Astrocyte (in vitro differentiated cells and primary cell): ENCODE measurements around the gene UBA52. TPM values are rescaled to one million over a fixed set of nuclear protein-coding genes. Genes with fewer than 3 reads are reported as not detected.

Experiments used
- DNase-seq: peaks from one replicate; pipeline ENCODE4 v3.0.0-alpha.2; 2010; ENCODE audit warnings: low read depth
- FAIRE-seq: peaks from 2 replicates; lab custom pipeline; 2011; peaks lifted over from hg19 to GRCh38; lab: Jason Lieb, UNC
- H2AFZ ChIP-seq: 2 replicates; pipeline ENCODE4 v1.6.0; 2012; ENCODE audit warnings: low read depth, low read length, inconsistent platforms
- H3K27ac ChIP-seq: 2 replicates; pipeline ENCODE4 v1.5.1; 2011; ENCODE audit warnings: low read depth, low read length, inconsistent platforms
- H3K27me3 ChIP-seq: 2 replicates; pipeline ENCODE4 v1.6.0; 2011; ENCODE audit warnings: low read length, inconsistent platforms; ENCODE audit not compliant: insufficient read depth
- H3K36me3 ChIP-seq: 2 replicates; pipeline ENCODE4 v1.5.1; 2011; ENCODE audit warnings: low read length, inconsistent platforms; ENCODE audit not compliant: insufficient read depth
- H3K4me1 ChIP-seq: 2 replicates; pipeline ENCODE4 v1.5.1; 2011; ENCODE audit warnings: low read length, inconsistent platforms; ENCODE audit not compliant: insufficient read depth
- H3K4me2 ChIP-seq: 2 replicates; pipeline ENCODE4 v1.6.0; 2012; ENCODE audit warnings: low read length, inconsistent platforms
- H3K4me3 ChIP-seq: 2 replicates; pipeline ENCODE4 v1.5.1; 2011; ENCODE audit warnings: low read depth, mild to moderate bottlenecking, low read length, inconsistent platforms; ENCODE audit not compliant: insufficient read depth
- H3K79me2 ChIP-seq: 2 replicates; pipeline ENCODE4 v1.6.0; 2012; ENCODE audit warnings: mild to moderate bottlenecking, low read length, inconsistent platforms; ENCODE audit not compliant: insufficient read depth
- H3K9ac ChIP-seq: 2 replicates; pipeline ENCODE4 v1.6.0; 2012; ENCODE audit warnings: mild to moderate bottlenecking, low read length, inconsistent platforms
- H3K9me3 ChIP-seq: 2 replicates; pipeline ENCODE4 v1.5.1; 2012; ENCODE audit warnings: low read depth, mild to moderate bottlenecking, low read length, inconsistent platforms; ENCODE audit not compliant: insufficient read depth
- H4K20me1 ChIP-seq: 2 replicates; pipeline ENCODE4 v1.6.0; 2012; ENCODE audit warnings: low read length, inconsistent platforms; ENCODE audit not compliant: insufficient read depth
- H3K27ac Mint-ChIP-seq: one replicate; pipeline ENCODE4 v1.8.0; 2021; ENCODE audit warnings: mild to moderate bottlenecking, mixed read lengths; ENCODE audit not compliant: unreplicated experiment
- H3K27me3 Mint-ChIP-seq: one replicate; pipeline ENCODE4 v1.8.0; 2021; ENCODE audit warnings: low read depth, mixed read lengths; ENCODE audit not compliant: unreplicated experiment
- H3K36me3 Mint-ChIP-seq: one replicate; pipeline ENCODE4 v1.8.0; 2021; ENCODE audit warnings: low read depth, mixed read lengths; ENCODE audit not compliant: unreplicated experiment
- H3K4me1 Mint-ChIP-seq: one replicate; pipeline ENCODE4 v1.8.0; 2021; ENCODE audit warnings: low read depth, mixed read lengths; ENCODE audit not compliant: unreplicated experiment
- H3K4me3 Mint-ChIP-seq: one replicate; pipeline ENCODE4 v1.8.0; 2021; ENCODE audit warnings: mild to moderate bottlenecking, moderate library complexity, mixed read lengths; ENCODE audit not compliant: unreplicated experiment
- H3K9me3 Mint-ChIP-seq: one replicate; pipeline ENCODE4 v1.8.0; 2021; ENCODE audit warnings: mild to moderate bottlenecking, mixed read lengths; ENCODE audit not compliant: unreplicated experiment
- CTCF ChIP-seq: IDR thresholded peaks from 2 replicates; pipeline ENCODE4 v1.5.1; 2011; ENCODE audit warnings: low read depth, mild to moderate bottlenecking, inconsistent platforms, low read length, moderate library complexity; ENCODE audit not compliant: insufficient read depth
- EZH2 ChIP-seq: IDR thresholded peaks from 2 replicates; pipeline ENCODE4 v1.6.1; 2012; ENCODE audit warnings: mild to moderate bottlenecking, low read length, inconsistent platforms; ENCODE audit not compliant: insufficient read depth
- total RNA-seq: library from RNA; stranded (reverse); gene quantifications from 2 replicates; pipeline ENCODE4 v1.2.1, GENCODE V29; 2021

Gene UBA52
- total RNA-seq, 1 donor from 2014 or later = 1,287 TPM

- H3K27me3 Mint-ChIP-seq = peaks cover 61% of the 10 kb centered on the region
- no peak for DNase-seq
- no peak overlapping the region for H3K27ac Mint-ChIP-seq
Measured at GRCh38 chr19:18613589-18614234, 42.1 kb downstream of the UBA52 start.

GRCh38 chr19:18616023-18616422 lies 44.4 kb downstream of the UBA52 start:
- H3K27me3 Mint-ChIP-seq = peaks cover 50% of the 10 kb centered on the region

More at GRCh38 chr19:18613589-18614234, 42.1 kb downstream of the UBA52 start:
- Histone ChIP-seq H3K79me2 (no peaks in the 10 kb centered on the region), H2AFZ (no peak overlapping the region), H3K9ac (no peak overlapping the region), H3K4me1 (peaks cover 6% of the 10 kb centered on the region), H3K4me3 (no peak overlapping the region), H3K9me3 (peaks cover 2% of the 10 kb centered on the region), H3K27ac (no peak overlapping the region), H4K20me1 (peaks cover 12% of the 10 kb centered on the region), H3K4me2 (no peak overlapping the region), H3K36me3 (no peaks in the 10 kb centered on the region), H3K27me3 (peaks cover 46% of the 10 kb centered on the region)
- Mint-ChIP-seq H3K4me1 (peaks cover 5% of the 10 kb centered on the region), H3K36me3 (peaks cover 4% of the 10 kb centered on the region), H3K9me3 (peaks cover 18% of the 10 kb centered on the region), H3K4me3 (no peak overlapping the region)
- TF ChIP-seq CTCF (no peak), EZH2 (no peak)
- FAIRE-seq = no peak

More at GRCh38 chr19:18616023-18616422, 44.4 kb downstream of the UBA52 start:
- FAIRE-seq = no peak
- Mint-ChIP-seq H3K4me3 (no peak overlapping the region), H3K9me3 (peaks cover 18% of the 10 kb centered on the region), H3K4me1 (peaks cover 3% of the 10 kb centered on the region), H3K36me3 (peaks cover 4% of the 10 kb centered on the region), H3K27ac (no peak overlapping the region)
- Histone ChIP-seq H3K9ac (no peak overlapping the region), H3K27ac (no peak overlapping the region), H3K36me3 (no peaks in the 10 kb centered on the region), H3K4me3 (no peak overlapping the region), H3K79me2 (no peaks in the 10 kb centered on the region), H4K20me1 (peaks cover 5% of the 10 kb centered on the region), H3K9me3 (peaks cover 2% of the 10 kb centered on the region), H2AFZ (no peak overlapping the region), H3K4me2 (no peak overlapping the region), H3K4me1 (peaks cover 4% of the 10 kb centered on the region), H3K27me3 (peaks cover 27% of the 10 kb centered on the region)
- no peak for DNase-seq
- TF ChIP-seq EZH2 = no peak
- TF ChIP-seq CTCF = no peak
